ENCODE results near the gene C16orf87.

- no peak for TF ChIP-seq CTCF (optimal IDR thresholded peaks at IDR 0.05 in 1 of 3, IDR thresholded peaks at IDR 0.05 in 1 of 3, conservative IDR thresholded peaks at IDR 0.05 in 1 of 3; ENCODE audit: extremely low read depth in 1 of 3, insufficient read depth in 2 of 3, low read length in 3 of 3)
- TF ChIP-seq EZH2 (IDR thresholded peaks at IDR 0.05; ENCODE audit: low read length) = no peak
These were observed 83.0 kb downstream of the C16orf87 start, which contains the start of gene MYLK3 for GRCh38 chr16:46747777-46748651.
